HG03025 (cell line): Measurements from ENCODE around the gene TMC8.
"Not testable (repeated sequence)": the region's sequence is repeated elsewhere in the genome, so short reads cannot be mapped to it uniquely, and the experiment has no call there.

Source experiments
- ATAC-seq: cut with Tn5 transposase; IDR thresholded peaks from one replicate; pipeline ENCODE4 v1.9.1; 2021; ENCODE audit warnings: mild to moderate bottlenecking, moderate library complexity; ENCODE audit not compliant: unreplicated experiment, low FRiP score

Gene TMC8

GRCh38 chr17:78148286-78149016 is 17.9 kb downstream of the TMC8 start:
- ATAC-seq, result no peak

- no peak for ATAC-seq
These were observed 21.0 kb downstream of the TMC8 start for GRCh38 chr17:78151514-78152008.

- ATAC-seq, result no peak
These were observed 24.6 kb downstream of the TMC8 start for GRCh38 chr17:78154903-78155811.

- no peak for ATAC-seq
These were observed 29.1 kb downstream of the TMC8 start for GRCh38 chr17:78159575-78160158.

GRCh38 chr17:78163881-78164747 is 33.5 kb downstream of the TMC8 start:
- no peak for ATAC-seq

- no peak for ATAC-seq
These were observed 34.4 kb downstream of the TMC8 start for GRCh38 chr17:78164748-78165607.

GRCh38 chr17:78166416-78166815 is 35.8 kb downstream of the TMC8 start:
- no peak for ATAC-seq

- ATAC-seq, result peak; percentile 39
These were observed 37.8 kb downstream of the TMC8 start, which contains the start of gene SYNGR2 for GRCh38 chr17:78168242-78168902. SYNGR2 (plus strand) TSS chr17:78168581; CDS start chr17:78168617, 36 bp downstream.

- ATAC-seq, result peak; percentile 19
These were observed 38.6 kb downstream of the TMC8 start for GRCh38 chr17:78168903-78169793.

- no peak for ATAC-seq
These were observed 40.4 kb downstream of the TMC8 start for GRCh38 chr17:78170692-78171590.

GRCh38 chr17:78171591-78172248 is 41.1 kb downstream of the TMC8 start:
- not testable (repeated sequence) for ATAC-seq

- no peak for ATAC-seq
These were observed 41.9 kb downstream of the TMC8 start for GRCh38 chr17:78172249-78173051.

- ATAC-seq, result no peak
These were observed 42.6 kb downstream of the TMC8 start for GRCh38 chr17:78173097-78173715.

- ATAC-seq, result no peak
These were observed 43.8 kb downstream of the TMC8 start for GRCh38 chr17:78174346-78174869.
